GM19035 (cell line): ENCODE results near the gene GUCY1A2.
A peak's percentile ranks its signal among the peaks of the same experiment; 100 is the strongest.

ENCODE experiments used
- ATAC-seq: cut with Tn5 transposase; IDR thresholded peaks from one replicate; pipeline ENCODE4 v1.9.1; 2021; ENCODE audit not compliant: unreplicated experiment

GUCY1A2 gene

GRCh38 chr11:106763501-106763900 lies 254.8 kb downstream of the GUCY1A2 start:
- ATAC-seq: no peak

GRCh38 chr11:106761745-106762144 lies 256.5 kb downstream of the GUCY1A2 start:
- ATAC-seq: no peak

GRCh38 chr11:106761240-106761639 lies 257.0 kb downstream of the GUCY1A2 start:
- ATAC-seq: no peak

GRCh38 chr11:106748059-106748458 lies 270.2 kb downstream of the GUCY1A2 start:
- no peak for ATAC-seq

- ATAC-seq: no peak
Measured at GRCh38 chr11:106745941-106746340, 272.3 kb downstream of the GUCY1A2 start.

- no peak for ATAC-seq
Measured at GRCh38 chr11:106733635-106734034, 284.6 kb downstream of the GUCY1A2 start.

- no peak for ATAC-seq
Measured at GRCh38 chr11:106728859-106729258, 289.4 kb downstream of the GUCY1A2 start.

- no peak for ATAC-seq
Measured at GRCh38 chr11:106728379-106728778, 289.9 kb downstream of the GUCY1A2 start.

GRCh38 chr11:106727256-106727655 lies 291.0 kb downstream of the GUCY1A2 start:
- ATAC-seq: no peak

- no peak for ATAC-seq
Measured at GRCh38 chr11:106724293-106724892, 293.9 kb downstream of the GUCY1A2 start.

- ATAC-seq: no peak
Measured at GRCh38 chr11:106723071-106723470, 295.2 kb downstream of the GUCY1A2 start.

GRCh38 chr11:106717222-106717621 lies 301.1 kb downstream of the GUCY1A2 start:
- ATAC-seq: no peak

GRCh38 chr11:106714199-106714598 lies 304.1 kb downstream of the GUCY1A2 start:
- no peak for ATAC-seq

- no peak for ATAC-seq
Measured at GRCh38 chr11:106708348-106708747, 309.9 kb downstream of the GUCY1A2 start.

GRCh38 chr11:106706355-106706754 lies 311.9 kb downstream of the GUCY1A2 start:
- no peak for ATAC-seq

- ATAC-seq: no peak
Measured at GRCh38 chr11:106702805-106703204, 315.5 kb downstream of the GUCY1A2 start.

GRCh38 chr11:106697058-106697457 lies 321.2 kb downstream of the GUCY1A2 start:
- ATAC-seq: no peak

- no peak for ATAC-seq
Measured at GRCh38 chr11:106695506-106695905, 322.8 kb downstream of the GUCY1A2 start.

GRCh38 chr11:106694501-106694900 lies 323.8 kb downstream of the GUCY1A2 start:
- ATAC-seq: no peak

GRCh38 chr11:106691807-106692365 lies 326.4 kb downstream of the GUCY1A2 start:
- ATAC-seq: no peak

GRCh38 chr11:106690923-106691322 lies 327.4 kb downstream of the GUCY1A2 start:
- ATAC-seq: no peak

GRCh38 chr11:106684944-106685343 lies 333.3 kb downstream of the GUCY1A2 start:
- ATAC-seq: no peak

GRCh38 chr11:106683435-106683834 lies 334.8 kb downstream of the GUCY1A2 start:
- peak; percentile 71 for ATAC-seq
